T47D (cell line): Measurements from ENCODE around the gene EIF2D.
A peak's percentile ranks its signal among the peaks of the same experiment; 100 is the strongest.

ENCODE experiments used
- DNase-seq, 2 experiments: peaks; one replicate each; pipeline versions ENCODE4 v3.0.0 to v3.0.0-alpha.2; 2011 to 2012; ENCODE audit warnings: low read depth in 1 of 2, low spot score in 1 of 2
- JUND ChIP-seq: IDR thresholded peaks from 2 replicates; pipeline ENCODE4 v1.6.1; 2012; ENCODE audit warnings: low read depth
- in situ Hi-C: cut with HindIII; loops from 2 replicates; pipeline ENCODE4 v1.10.0; 2016; ENCODE audit warnings: low sequenced_read_pairs, low pct_unique_long_range_greater_than_20kb

Gene EIF2D

DNA sequence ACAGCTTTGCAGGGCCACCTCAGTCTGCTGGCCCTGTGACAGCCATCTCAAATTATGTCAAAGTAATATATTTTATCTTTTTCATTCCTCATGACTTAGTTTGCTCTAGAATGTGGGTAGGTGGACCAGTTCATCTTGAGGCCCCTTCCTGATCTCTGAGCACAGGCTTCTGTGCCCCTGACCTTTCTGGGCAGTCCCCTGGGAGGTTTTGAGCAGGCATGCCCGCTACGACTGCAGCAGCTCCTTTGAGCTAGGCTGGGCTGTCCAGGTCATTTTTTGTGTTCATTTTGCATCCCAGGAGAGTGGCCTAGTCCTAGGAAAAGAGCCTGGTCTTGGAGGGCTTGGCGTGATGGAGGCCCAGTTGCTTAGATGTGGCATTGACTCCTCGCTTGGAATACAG lies 42.7 kb downstream of the EIF2D start:
- no peak for TF ChIP-seq JUND
- in situ Hi-C loops, result no loop called here
- DNase-seq, result no peak

GRCh38 chr1:206568779-206569352 lies 43.4 kb downstream of the EIF2D start:
- DNase-seq, result no peak
- in situ Hi-C loops, result no loop called here
- no peak for TF ChIP-seq JUND

- DNase-seq, result no peak
- in situ Hi-C loops, result no loop called here
- TF ChIP-seq JUND, result no peak
Measured at GRCh38 chr1:206568256-206568655, 44.0 kb downstream of the EIF2D start.

GRCh38 chr1:206566999-206567398 lies 45.3 kb downstream of the EIF2D start:
- DNase-seq, result no peak
- no peak for TF ChIP-seq JUND
- in situ Hi-C loops, result no loop called here

DNA sequence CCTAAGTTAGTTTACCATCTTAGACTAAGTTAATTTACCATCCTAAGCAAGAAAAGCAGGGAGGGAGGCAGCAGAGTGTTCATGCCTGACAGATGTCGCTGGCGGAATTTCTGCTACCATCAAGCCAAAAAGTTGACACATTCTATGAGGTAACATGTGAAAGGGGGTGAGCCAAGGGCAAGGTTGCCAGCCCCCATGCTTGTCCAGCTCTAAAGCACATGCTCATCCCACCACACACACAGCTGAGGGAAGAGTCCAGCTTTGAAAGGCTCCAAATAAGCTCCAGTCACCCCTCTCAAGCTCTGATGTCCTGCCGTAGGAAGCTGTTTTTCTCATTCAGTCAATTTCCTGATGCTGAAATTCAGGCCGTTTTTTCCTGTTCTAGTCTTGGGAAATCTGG lies 46.3 kb downstream of the EIF2D start:
- in situ Hi-C loops, result no loop called here
- no peak for DNase-seq

GRCh38 chr1:206563367-206564207 lies 48.7 kb downstream of the EIF2D start:
- no peak for TF ChIP-seq JUND
- DNase-seq, result no peak
- in situ Hi-C loops, result no loop called here

More for the DNA sequence above, 46.3 kb downstream of the EIF2D start:
- TF ChIP-seq JUND, result no peak

- in situ Hi-C loops, result no loop called here
- TF ChIP-seq JUND, result no peak
- peak in 1 of 2 experiments; percentile 5 for DNase-seq
Measured at GRCh38 chr1:206560007-206560716, 52.1 kb downstream of the EIF2D start.

DNA sequence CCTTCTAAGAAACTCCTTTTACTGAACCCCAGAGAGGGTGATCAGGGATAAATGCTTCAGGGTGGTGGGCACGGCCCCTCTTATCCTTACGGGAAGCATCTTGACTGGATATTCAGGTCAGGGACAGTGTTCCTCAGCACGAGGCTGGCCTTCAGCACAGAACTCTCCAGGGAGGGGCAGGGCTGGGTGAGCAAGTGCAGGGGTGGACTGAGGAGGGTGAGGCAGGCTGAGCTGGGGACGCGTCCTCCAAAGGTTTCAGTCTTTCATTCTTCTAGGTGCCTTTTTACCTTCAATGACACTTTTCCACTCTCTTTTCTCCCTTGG lies 52.6 kb downstream of the EIF2D start:
- no peak for TF ChIP-seq JUND
- in situ Hi-C loops, result no loop called here
- DNase-seq, result no peak

- TF ChIP-seq JUND, result no peak
- in situ Hi-C loops, result no loop called here
- DNase-seq, result no peak
Measured at GRCh38 chr1:206558794-206559671, 53.2 kb downstream of the EIF2D start.

DNA sequence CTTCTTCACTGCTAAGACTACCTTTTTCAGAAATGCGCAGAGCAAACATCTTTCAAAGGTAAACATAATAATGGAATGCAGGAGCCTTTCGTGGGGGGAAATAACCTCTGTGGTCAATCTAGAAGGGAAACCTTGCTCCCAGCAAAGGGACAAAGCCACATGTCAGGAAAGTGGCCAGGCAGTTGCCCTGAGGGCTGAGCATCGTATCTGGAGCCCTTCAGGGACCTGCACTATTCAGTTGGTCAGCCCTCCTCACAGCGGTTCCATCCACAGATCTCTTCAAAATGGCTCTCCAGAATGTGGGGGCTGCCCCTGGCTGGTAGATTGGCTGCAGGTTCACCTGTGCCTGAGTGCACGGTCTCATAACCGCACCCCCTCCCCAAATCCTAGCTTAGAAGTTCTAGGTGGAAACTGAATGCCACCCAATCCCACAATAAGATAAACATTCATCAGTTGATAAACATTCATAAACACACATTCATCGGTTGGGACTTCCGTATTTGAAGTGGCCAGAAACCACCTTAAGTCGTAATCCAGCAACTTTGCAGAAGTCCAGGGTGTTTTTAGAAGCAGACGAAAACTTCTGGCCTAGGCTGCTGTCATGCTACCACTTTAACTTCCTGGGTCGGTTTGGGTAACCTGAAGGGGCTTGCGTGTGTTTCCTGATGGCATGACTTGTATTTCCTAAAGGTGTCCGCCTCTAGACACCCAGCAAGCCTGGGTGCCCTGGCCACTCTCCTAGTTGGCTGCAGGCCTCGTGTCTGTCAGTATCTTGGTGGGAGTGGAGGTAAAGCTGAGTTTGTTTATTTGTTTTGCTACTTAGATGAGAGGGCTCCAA lies 54.4 kb downstream of the EIF2D start:
- DNase-seq, result peak; percentile 57 to 58
- TF ChIP-seq JUND, result no peak
- in situ Hi-C loops, result no loop called here

DNA sequence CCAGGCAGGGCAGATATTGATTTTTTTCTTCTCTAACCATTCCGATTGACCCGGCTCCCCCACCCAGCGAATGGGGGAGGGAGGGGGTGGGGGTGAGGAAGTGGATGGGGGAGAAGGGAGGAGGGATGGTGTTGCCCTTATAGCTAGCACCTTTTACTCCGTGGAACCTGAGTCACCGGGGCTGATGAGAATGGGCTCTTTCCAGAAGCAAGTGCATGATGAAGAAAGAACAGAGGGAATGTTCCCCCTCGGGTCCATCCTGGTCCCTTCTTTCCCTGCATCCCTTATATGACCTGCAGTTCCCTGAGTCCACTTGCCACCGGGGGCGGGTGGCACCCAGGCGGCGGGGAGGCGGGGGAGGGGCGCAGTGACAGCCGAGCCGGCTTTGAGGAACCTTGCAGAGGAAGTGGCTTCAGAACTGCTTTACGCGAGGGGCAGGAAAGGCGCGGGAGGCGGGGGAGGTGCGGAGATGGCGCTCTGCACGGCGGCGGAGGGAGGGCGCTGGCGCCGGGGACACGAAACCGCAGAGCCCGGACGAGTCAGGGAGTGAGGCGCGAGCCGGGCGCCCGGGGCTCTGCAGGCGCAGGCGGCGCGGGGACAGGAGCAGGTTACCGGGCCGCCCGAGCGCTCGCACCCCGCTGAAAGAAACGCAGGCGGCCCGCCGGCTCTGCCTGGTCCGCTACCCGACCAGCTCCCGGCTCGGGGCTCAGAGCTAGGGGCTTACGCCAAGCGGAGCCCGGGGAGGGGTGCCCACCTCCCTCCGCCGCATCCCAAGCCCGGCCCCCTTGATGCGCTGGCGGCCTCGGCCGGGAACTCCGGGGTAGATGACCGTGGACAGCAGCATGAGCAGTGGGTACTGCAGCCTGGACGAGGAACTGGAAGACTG lies 55.3 kb downstream of the EIF2D start:
- in situ Hi-C loops, result no loop called here
- TF ChIP-seq JUND, result no peak
- peak; percentile 64 to 66 for DNase-seq
